ENCODE measurements around the gene SKOR2.

Gene SKOR2

GRCh38 chr18:47251289-47252120 is at the start of gene SKOR2:
Gene SKOR2, minus strand, starts transcription at chr18:47251660. Its CDS starts 2,477 bp downstream, at chr18:47249183.
- DNase-seq = no peak

GRCh38 chr18:47296462-47296861 is 45.0 kb upstream of the SKOR2 start:
- no peak for DNase-seq

DNA sequence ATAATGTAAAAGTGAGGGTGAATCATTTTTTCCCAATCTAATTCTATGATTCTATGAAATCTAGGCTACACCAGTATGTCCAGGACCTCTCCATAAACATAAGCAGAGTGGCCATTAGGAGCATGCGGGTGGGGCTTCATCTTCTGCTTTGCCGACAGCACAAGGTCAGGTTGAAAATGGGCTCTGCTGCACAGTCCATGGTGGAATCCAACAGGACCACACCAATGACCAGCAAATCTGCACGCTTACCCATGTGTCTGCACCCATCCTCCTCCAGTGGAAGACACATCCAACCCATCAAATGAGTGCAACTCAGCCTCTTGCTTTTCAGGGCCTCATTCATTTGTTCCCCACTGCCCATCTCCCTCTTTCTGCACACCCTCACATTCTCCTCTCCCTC is 43.3 kb upstream of the SKOR2 start:
- no peak for DNase-seq

GRCh38 chr18:47288741-47289140 is 37.3 kb upstream of the SKOR2 start:
- DNase-seq = no peak

GRCh38 chr18:47287911-47288585 is 36.6 kb upstream of the SKOR2 start:
- DNase-seq = no peak

DNA sequence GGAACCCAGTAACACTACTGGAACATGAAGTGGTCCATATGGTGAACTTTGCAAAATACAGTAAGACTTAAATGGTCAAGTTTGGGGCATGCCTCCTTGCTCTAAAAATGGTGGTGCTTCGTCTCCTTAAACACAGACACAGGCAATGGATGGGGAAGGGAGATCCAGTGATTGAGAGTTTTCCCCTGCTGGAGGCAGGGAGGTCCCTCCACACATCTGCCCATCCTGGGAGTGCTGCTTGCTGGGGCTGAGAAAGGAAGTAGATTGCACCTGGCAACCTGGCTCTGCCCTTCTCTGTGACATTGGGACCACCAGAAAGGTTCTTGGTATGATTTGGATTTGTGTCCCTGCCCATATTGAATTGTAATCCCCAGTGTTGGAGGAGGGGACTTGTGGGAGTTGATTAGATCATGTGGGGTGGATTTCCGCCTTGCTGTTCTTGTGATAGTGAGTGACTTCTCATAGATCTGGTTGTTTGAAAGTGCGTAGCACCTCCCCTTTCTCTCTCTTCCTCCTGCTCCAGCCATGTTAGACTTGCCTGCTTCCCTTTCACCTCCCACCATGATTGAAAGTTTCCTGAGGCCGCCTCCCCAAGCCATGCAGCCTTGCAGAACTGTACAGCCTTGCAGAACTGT is 35.4 kb upstream of the SKOR2 start:
- DNase-seq = no peak

- no peak for DNase-seq
Observed at GRCh38 chr18:47285456-47285855, 34.0 kb upstream of the SKOR2 start.

- no peak for DNase-seq
Observed at GRCh38 chr18:47284721-47285395, 33.4 kb upstream of the SKOR2 start.

GRCh38 chr18:47283476-47283875 is 32.0 kb upstream of the SKOR2 start:
- no peak for DNase-seq

DNA sequence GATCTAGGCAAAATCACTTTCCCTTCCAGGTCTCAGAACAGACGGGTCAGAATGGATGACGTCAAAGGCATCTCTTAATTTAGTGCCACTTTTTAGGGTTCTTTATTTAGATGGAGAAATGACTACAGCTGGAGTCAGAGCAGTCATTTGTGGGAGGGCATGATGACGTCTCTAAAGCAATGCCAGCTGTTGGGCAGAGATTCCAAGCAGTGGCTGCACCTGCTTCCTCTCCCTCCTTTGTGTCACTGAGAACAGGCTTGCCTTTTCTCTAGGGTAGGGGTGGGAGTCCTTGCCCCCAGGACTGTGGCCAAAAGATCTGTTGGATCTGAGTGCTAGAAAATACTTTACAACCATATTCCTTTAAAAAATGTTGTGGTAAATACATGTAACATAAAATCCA is 28.7 kb upstream of the SKOR2 start:
- DNase-seq = no peak

DNA sequence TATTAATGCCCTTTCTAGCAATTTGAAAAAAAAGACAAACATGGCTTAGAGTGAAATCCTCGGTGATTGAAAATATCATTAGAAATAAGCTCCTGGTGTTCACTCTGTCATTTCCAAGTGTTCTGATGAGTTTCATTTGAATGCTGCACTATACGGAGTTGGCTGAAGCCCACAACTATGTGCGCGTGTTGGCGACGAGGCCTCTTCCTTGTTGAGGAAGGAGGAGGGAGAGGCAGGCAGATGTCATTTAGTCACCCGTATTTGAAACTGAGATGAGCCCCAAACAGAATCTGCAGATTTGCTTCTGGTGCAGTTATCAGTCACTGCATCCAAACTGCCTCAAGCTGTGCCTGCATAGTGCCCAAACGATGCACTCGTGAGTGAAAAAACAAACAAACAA is 23.5 kb upstream of the SKOR2 start:
- DNase-seq = no peak

GRCh38 chr18:47265197-47265596 is 13.7 kb upstream of the SKOR2 start:
- DNase-seq = no peak

DNA sequence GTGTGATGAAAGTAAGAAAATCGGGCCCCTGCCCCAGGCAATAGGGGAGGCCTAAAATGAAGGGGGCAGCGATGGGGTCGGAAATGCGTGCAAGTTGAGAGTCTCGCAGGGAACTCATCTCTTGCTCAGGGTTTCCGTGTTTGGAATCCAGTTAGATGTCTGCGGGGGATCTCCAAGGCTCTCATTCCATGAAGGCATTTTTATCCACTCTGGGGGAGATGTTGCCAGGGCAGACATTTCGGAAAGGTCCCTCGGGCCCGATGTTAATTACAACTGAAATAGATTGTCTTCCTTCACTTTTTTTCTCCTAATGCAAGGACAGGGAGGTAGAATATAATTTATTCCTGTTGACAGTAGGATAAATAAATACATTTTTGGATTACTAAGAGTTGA is 12.8 kb upstream of the SKOR2 start:
- DNase-seq = no peak

- no peak for DNase-seq
Observed at GRCh38 chr18:47263430-47264307, 12.2 kb upstream of the SKOR2 start.

DNA sequence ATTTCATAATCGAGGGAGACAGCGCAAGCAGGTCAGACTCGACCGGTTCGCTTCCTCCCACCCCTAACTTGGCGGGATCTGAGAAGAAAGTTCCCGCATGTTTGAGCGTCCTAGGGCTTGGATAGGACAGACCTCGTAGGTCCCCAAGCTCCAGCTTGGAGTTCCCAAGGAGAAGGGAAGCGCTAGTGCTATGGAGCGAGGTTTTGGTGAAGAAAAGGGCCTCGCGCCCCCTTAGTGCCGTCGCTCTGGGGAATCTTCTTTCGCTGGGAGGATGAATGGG is 11.6 kb upstream of the SKOR2 start:
- no peak for DNase-seq

GRCh38 chr18:47262301-47263149 is 11.1 kb upstream of the SKOR2 start:
- no peak for DNase-seq

GRCh38 chr18:47261902-47262300 is 10.4 kb upstream of the SKOR2 start:
- DNase-seq = no peak

- DNase-seq = no peak
Observed at GRCh38 chr18:47260924-47261701, 9.7 kb upstream of the SKOR2 start.

DNA sequence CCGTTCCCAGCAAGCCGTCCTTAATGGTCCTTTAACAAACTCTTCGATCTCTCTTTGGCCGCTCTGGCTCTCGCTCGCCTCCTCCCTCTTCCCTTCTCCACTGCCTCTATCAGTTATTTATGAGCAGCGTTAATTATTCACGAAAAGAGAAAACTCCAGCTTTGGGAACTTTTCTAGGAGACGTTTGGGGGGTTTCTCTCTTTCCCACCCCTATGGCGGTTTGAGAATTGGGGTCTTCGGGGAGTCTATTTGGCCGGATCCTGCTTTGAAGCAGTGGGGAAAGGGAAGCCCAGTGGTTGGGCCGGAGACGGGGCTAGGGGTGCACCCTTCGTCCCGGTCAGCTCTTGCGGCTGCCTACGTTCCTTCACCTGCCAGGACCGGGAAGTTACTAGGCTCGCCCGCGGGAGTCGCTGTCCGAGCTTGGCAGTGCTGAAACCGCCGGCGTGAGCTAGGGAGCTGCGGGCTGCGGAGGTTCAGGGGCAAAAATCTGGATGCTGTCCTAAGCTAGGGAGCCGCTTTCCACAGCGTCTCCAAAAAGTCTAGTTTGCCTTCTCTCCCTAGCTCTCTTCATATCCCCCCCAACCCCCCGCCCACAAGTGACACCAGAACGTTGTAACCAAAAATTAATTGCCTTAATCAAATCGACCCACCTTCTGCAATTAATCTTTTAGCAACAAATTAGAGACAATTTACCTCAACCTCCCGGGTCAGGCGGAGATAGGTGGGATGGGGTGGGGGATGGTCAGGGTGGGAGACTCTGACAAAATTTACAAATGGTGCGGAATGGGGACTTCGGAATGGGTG is 8.9 kb upstream of the SKOR2 start:
- DNase-seq = no peak
